Naive B cell (primary cell): Measurements from ENCODE around the gene HSFX1. TPM values are rescaled to one million over a fixed set of nuclear protein-coding genes. Genes with fewer than 3 reads are reported as not detected.
"Not testable (repeated sequence)": the region's sequence is repeated elsewhere in the genome, so short reads cannot be mapped to it uniquely, and the experiment has no call there.

Experiments
- ATAC-seq, 2 donors: fragments of 150-1000 bp; cut with Tn5 transposase; 2 replicates each; pipeline ENCODE4 v1.10.0; 2021; ENCODE audit warnings: low read depth in 2 of 2, mild to moderate bottlenecking in 2 of 2, moderate library complexity in 2 of 2
- DNase-seq: peaks from one replicate; pipeline ENCODE4 v3.0.0; 2022
- H3K27ac Mint-ChIP-seq, 6 donors: one replicate each; pipeline ENCODE4 v1.8.0; 2020 to 2022; ENCODE audit warnings: mild to moderate bottlenecking in 6 of 6, mixed read lengths in 6 of 6, moderate library complexity in 5 of 6, inconsistent platforms in 2 of 6
- H3K27me3 Mint-ChIP-seq, 3 donors: one replicate each; pipeline ENCODE4 v1.8.0; 2021 to 2022; ENCODE audit warnings: mixed read lengths in 3 of 3, mild to moderate bottlenecking in 1 of 3
- H3K36me3 Mint-ChIP-seq, 2 donors: one replicate each; pipeline ENCODE4 v1.8.0; 2020 to 2022; ENCODE audit warnings: mixed read lengths in 2 of 2, inconsistent platforms in 1 of 2, mild to moderate bottlenecking in 1 of 2
- H3K4me1 Mint-ChIP-seq, 3 donors: one replicate each; pipeline ENCODE4 v1.8.0; 2020 to 2022; ENCODE audit warnings: mixed read lengths in 3 of 3, inconsistent platforms in 1 of 3, mild to moderate bottlenecking in 1 of 3, moderate library complexity in 1 of 3
- H3K4me3 Mint-ChIP-seq, 8 donors: one replicate each; pipeline ENCODE4 v1.8.0; 2020 to 2022; ENCODE audit warnings: mild to moderate bottlenecking in 8 of 8, mixed read lengths in 8 of 8, moderate library complexity in 8 of 8, inconsistent platforms in 2 of 8
- H3K9me3 Mint-ChIP-seq, 7 donors: one replicate each; pipeline ENCODE4 v1.8.0; 2020 to 2022; ENCODE audit warnings: mixed read lengths in 7 of 7, mild to moderate bottlenecking in 5 of 7, inconsistent platforms in 2 of 7, moderate library complexity in 1 of 7
- polyA plus RNA-seq, 6 donors: library from polyadenylated mRNA; unstranded; fragments of 300-500 nt; fragmentation: Illumina TruSeq; gene quantifications; one replicate each; pipeline ENCODE4 v1.2.3, GENCODE V29; 2021; ENCODE audit warnings: low read depth in 6 of 6

The HSFX1 gene
- polyA plus RNA-seq, 6 donors from 2014 or later = 0.24 to 0.32 TPM; not detected in 4

- DNase-seq, H3K27me3 Mint-ChIP-seq, H3K4me3 Mint-ChIP-seq, H3K4me1 Mint-ChIP-seq, H3K9me3 Mint-ChIP-seq, H3K36me3 Mint-ChIP-seq, H3K27ac Mint-ChIP-seq, ATAC-seq: not testable (repeated sequence)
Observed at GRCh38 chrX:149773026-149773425, 842 bp upstream of the HSFX1 start.

GRCh38 chrX:149777999-149778398 is 4.1 kb downstream of the HSFX1 start:
- H3K4me3 Mint-ChIP-seq, H3K27me3 Mint-ChIP-seq, H3K27ac Mint-ChIP-seq, H3K36me3 Mint-ChIP-seq, H3K4me1 Mint-ChIP-seq, DNase-seq, ATAC-seq, H3K9me3 Mint-ChIP-seq: not testable (repeated sequence)

- not testable (repeated sequence) for ATAC-seq, H3K27me3 Mint-ChIP-seq, H3K27ac Mint-ChIP-seq, DNase-seq, H3K4me3 Mint-ChIP-seq, H3K4me1 Mint-ChIP-seq, H3K9me3 Mint-ChIP-seq, H3K36me3 Mint-ChIP-seq
Observed at GRCh38 chrX:149781727-149782126, 7.9 kb downstream of the HSFX1 start, which contains the start of gene MAGEA9. TSS of gene MAGEA9 (plus strand) at chrX:149781930. CDS start at chrX:149786211, 4,281 bp downstream.

GRCh38 chrX:149795531-149795930 is 21.7 kb downstream of the HSFX1 start:
- H3K27ac Mint-ChIP-seq, H3K27me3 Mint-ChIP-seq, H3K9me3 Mint-ChIP-seq, DNase-seq, H3K4me1 Mint-ChIP-seq, ATAC-seq, H3K4me3 Mint-ChIP-seq, H3K36me3 Mint-ChIP-seq: not testable (repeated sequence)

- ATAC-seq = no peak
- peaks cover 0 to 3% (median 0%) of the 10 kb centered on the region in 3 donors for H3K27me3 Mint-ChIP-seq
- H3K9me3 Mint-ChIP-seq = no peaks in the 10 kb centered on the region
Observed at GRCh38 chrX:149799095-149799714, 25.3 kb downstream of the HSFX1 start.

GRCh38 chrX:149799938-149800337 is 26.1 kb downstream of the HSFX1 start:
- no peak overlapping the region for H3K27ac Mint-ChIP-seq
- peaks cover 0 to 8% (median 6%) of the 10 kb centered on the region in 3 donors for H3K4me1 Mint-ChIP-seq
- no peaks in the 10 kb centered on the region for H3K36me3 Mint-ChIP-seq
- no peaks in the 10 kb centered on the region for H3K9me3 Mint-ChIP-seq
- no peak for ATAC-seq
- no peak overlapping the region for H3K4me3 Mint-ChIP-seq
- DNase-seq = no peak
- peaks cover 0 to 3% (median 0%) of the 10 kb centered on the region in 3 donors for H3K27me3 Mint-ChIP-seq

More at GRCh38 chrX:149799095-149799714, 25.3 kb downstream of the HSFX1 start:
- H3K4me1 Mint-ChIP-seq = peaks cover 0 to 8% (median 6%) of the 10 kb centered on the region in 3 donors
- peak overlapping the region in 2 of 6 donors; percentile 5 to 13 for H3K27ac Mint-ChIP-seq
- H3K4me3 Mint-ChIP-seq = no peak overlapping the region
- H3K36me3 Mint-ChIP-seq = no peaks in the 10 kb centered on the region
- DNase-seq = no peak

- peaks cover 0 to 6% (median 0%) of the 10 kb centered on the region in 3 donors for H3K4me1 Mint-ChIP-seq
- no peak overlapping the region for H3K27ac Mint-ChIP-seq
- no peaks in the 10 kb centered on the region for H3K9me3 Mint-ChIP-seq
- no peaks in the 10 kb centered on the region for H3K36me3 Mint-ChIP-seq
- no peak for DNase-seq
- ATAC-seq = no peak
- no peak overlapping the region for H3K4me3 Mint-ChIP-seq
- peaks cover 0 to 3% (median 0%) of the 10 kb centered on the region in 3 donors for H3K27me3 Mint-ChIP-seq
Observed at GRCh38 chrX:149803458-149804062, 29.7 kb downstream of the HSFX1 start.

- no peaks in the 10 kb centered on the region for H3K36me3 Mint-ChIP-seq
- DNase-seq = no peak
- no peak for ATAC-seq
- H3K27ac Mint-ChIP-seq = no peak overlapping the region
- H3K4me3 Mint-ChIP-seq = no peak overlapping the region
- no peaks in the 10 kb centered on the region for H3K9me3 Mint-ChIP-seq
- peaks cover 0 to 5% (median 0%) of the 10 kb centered on the region in 3 donors for H3K4me1 Mint-ChIP-seq
- peaks cover 0 to 3% (median 0%) of the 10 kb centered on the region in 3 donors for H3K27me3 Mint-ChIP-seq
Observed at GRCh38 chrX:149804102-149804501, 30.2 kb downstream of the HSFX1 start.

GRCh38 chrX:149807747-149808458 is 34.0 kb downstream of the HSFX1 start:
- H3K9me3 Mint-ChIP-seq = no peaks in the 10 kb centered on the region
- H3K4me1 Mint-ChIP-seq = no peaks in the 10 kb centered on the region
- no peak overlapping the region for H3K27ac Mint-ChIP-seq
- H3K36me3 Mint-ChIP-seq = no peaks in the 10 kb centered on the region
- peaks cover 0 to 8% (median 3%) of the 10 kb centered on the region in 3 donors for H3K27me3 Mint-ChIP-seq
- H3K4me3 Mint-ChIP-seq = no peak overlapping the region
- no peak for DNase-seq
- ATAC-seq = no peak

- ATAC-seq (no peak), DNase-seq (no peak)
- peaks cover 0 to 5% of the 10 kb centered on the region in 2 donors for H3K36me3 Mint-ChIP-seq
- H3K27ac Mint-ChIP-seq = no peak overlapping the region
- no peaks in the 10 kb centered on the region for H3K4me1 Mint-ChIP-seq
- H3K4me3 Mint-ChIP-seq = no peak overlapping the region
- H3K27me3 Mint-ChIP-seq = peaks cover 10 to 22% (median 11%) of the 10 kb centered on the region in 3 donors
- H3K9me3 Mint-ChIP-seq = peaks cover 0 to 8% (median 4%) of the 10 kb centered on the region in 7 donors
Observed at GRCh38 chrX:149818652-149819051, 44.8 kb downstream of the HSFX1 start.

- Mint-ChIP-seq H3K27ac (no peak overlapping the region), H3K27me3 (peaks cover 10 to 23% (median 11%) of the 10 kb centered on the region in 3 donors), H3K9me3 (peaks cover 0 to 8% (median 4%) of the 10 kb centered on the region in 7 donors), H3K4me3 (no peak overlapping the region), H3K4me1 (no peaks in the 10 kb centered on the region), H3K36me3 (peaks cover 0 to 5% of the 10 kb centered on the region in 2 donors)
- no peak for ATAC-seq
- no peak for DNase-seq
Observed at GRCh38 chrX:149819371-149819770, 45.5 kb downstream of the HSFX1 start.

- Mint-ChIP-seq H3K27ac (peak overlapping the region in 1 of 6 donors; percentile 33), H3K4me3 (no peak overlapping the region), H3K27me3 (peaks cover 10 to 48% (median 35%) of the 10 kb centered on the region in 3 donors), H3K36me3 (no peaks in the 10 kb centered on the region), H3K4me1 (peaks cover 4 to 21% (median 11%) of the 10 kb centered on the region in 3 donors), H3K9me3 (peaks cover 0 to 4% (median 0%) of the 10 kb centered on the region in 7 donors)
- DNase-seq (no peak), ATAC-seq (no peak)
Observed at GRCh38 chrX:149825424-149825823, 51.6 kb downstream of the HSFX1 start.
